GM12891 (cell line): ENCODE results near the gene HAS3.

Source experiments
- DNase-seq: peaks from one replicate; pipeline ENCODE4 v3.0.0; 2011; ENCODE audit warnings: low spot score; ENCODE audit not compliant: insufficient read length
- FAIRE-seq: peaks from 2 replicates; lab custom pipeline; 2011; peaks lifted over from hg19 to GRCh38; lab: Jason Lieb, UNC
- PAX5 ChIP-seq: IDR thresholded peaks from 2 replicates; pipeline ENCODE4 v1.6.1; 2011; ENCODE audit warnings: low read length, moderate library complexity, mild to moderate bottlenecking; ENCODE audit not compliant: insufficient read depth, severe bottlenecking
- POLR2A ChIP-seq: IDR thresholded peaks from 2 replicates; pipeline ENCODE4 v1.6.1; 2011; ENCODE audit warnings: low read depth, low read length, control low read depth
- POLR2AphosphoS5 ChIP-seq: IDR thresholded peaks from 2 replicates; pipeline ENCODE4 v1.6.1; 2011; ENCODE audit warnings: low read depth, low read length, control low read depth
- POU2F2 ChIP-seq: IDR thresholded peaks from 2 replicates; pipeline ENCODE4 v1.6.1; 2011; ENCODE audit warnings: low read depth, mild to moderate bottlenecking, control low read depth, low read length, moderate library complexity
- SPI1 ChIP-seq: IDR thresholded peaks from 2 replicates; pipeline ENCODE4 v1.6.1; 2011; ENCODE audit warnings: low read depth, low read length, control low read depth
- TAF1 ChIP-seq: IDR thresholded peaks from 2 replicates; pipeline ENCODE4 v1.6.1; 2011; ENCODE audit warnings: low read depth, low read length, control low read depth

HAS3 gene

GRCh38 chr16:69072640-69072974 lies 32.8 kb upstream of the HAS3 start:
- FAIRE-seq (no peak), DNase-seq (no peak)
- TF ChIP-seq POU2F2 (no peak), PAX5 (no peak), POLR2A (no peak), POLR2AphosphoS5 (no peak), TAF1 (no peak), SPI1 (no peak)

DNA sequence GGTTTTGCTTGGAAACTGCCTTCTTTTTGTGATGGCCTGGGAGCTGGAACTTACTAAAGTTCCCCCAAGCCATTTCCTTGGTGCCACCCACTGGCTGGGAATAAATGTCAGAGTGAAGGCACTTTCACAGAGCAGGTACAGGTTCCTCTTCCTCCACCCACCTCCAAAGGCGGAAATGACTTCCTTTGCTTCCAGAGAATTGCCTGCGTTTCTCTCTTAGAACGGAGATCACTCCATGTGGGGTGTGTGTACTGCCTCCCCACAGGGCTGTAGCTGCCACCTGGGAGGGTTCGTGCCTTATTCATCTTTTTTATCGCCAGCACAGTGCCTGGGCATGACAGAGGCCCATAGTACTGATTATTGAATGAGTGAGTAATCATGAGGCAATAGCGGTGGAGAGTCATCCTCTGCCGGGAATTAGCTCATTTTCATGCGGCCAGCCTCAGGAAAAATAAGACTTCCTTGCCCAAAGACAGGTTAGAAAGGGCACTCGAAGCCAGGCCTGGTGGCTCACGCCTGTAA lies 32.2 kb upstream of the HAS3 start:
- DNase-seq (no peak), FAIRE-seq (no peak)
- TF ChIP-seq POLR2AphosphoS5 = no peak
- TF ChIP-seq POLR2A = no peak
- TF ChIP-seq TAF1 = no peak
- TF ChIP-seq PAX5 = no peak
- TF ChIP-seq POU2F2 = no peak
- no peak for TF ChIP-seq SPI1

- no peak for TF ChIP-seq POLR2AphosphoS5
- TF ChIP-seq SPI1 = no peak
- no peak for FAIRE-seq
- no peak for DNase-seq
Measured at GRCh38 chr16:69077251-69077650, 28.2 kb upstream of the HAS3 start.

DNA sequence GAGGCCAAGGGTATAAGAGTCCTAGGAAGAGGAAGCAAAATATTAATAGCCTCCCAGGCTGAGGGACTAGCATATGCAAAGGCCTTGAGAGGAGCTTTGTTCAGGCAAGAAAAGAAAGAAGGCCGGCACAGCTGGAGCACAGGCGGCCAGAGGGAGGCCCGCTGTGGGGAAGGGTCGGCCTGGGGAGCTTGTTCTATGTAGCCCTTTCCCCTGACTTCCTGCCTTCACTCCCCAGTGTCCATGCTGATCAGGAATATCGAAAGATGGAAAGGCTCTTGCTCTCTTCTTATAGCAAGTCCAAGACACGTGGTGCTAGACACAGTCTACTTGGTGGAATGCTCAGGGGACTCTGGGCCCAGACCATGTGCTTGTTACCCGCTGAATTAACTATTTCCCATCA lies 27.4 kb upstream of the HAS3 start:
- DNase-seq (no peak), FAIRE-seq (no peak)
- TF ChIP-seq SPI1 (no peak), TAF1 (no peak), POLR2AphosphoS5 (no peak), POLR2A (no peak), POU2F2 (no peak), PAX5 (no peak)

DNA sequence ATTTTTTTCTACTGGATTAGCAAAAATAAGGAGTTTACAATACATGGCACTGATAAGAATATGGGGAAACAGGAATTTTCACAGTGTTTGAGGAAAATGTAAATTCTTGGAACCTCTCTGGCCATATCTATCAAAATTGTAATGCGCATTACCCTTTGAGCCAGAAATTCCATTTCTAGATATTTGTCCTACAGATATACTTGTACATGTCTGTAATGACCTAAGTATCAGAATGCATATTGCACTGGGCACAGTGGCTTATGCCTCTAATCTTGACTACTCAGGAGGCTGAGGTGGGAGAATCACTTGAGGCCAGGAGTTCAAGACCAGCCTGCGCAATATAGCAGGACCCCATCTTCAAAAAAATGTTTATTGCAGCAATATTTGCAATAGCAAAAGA lies 25.8 kb upstream of the HAS3 start:
- no peak for FAIRE-seq
- no peak for DNase-seq
- TF ChIP-seq POLR2AphosphoS5 (no peak), PAX5 (no peak), SPI1 (no peak), POU2F2 (no peak), POLR2A (no peak), TAF1 (no peak)

DNA sequence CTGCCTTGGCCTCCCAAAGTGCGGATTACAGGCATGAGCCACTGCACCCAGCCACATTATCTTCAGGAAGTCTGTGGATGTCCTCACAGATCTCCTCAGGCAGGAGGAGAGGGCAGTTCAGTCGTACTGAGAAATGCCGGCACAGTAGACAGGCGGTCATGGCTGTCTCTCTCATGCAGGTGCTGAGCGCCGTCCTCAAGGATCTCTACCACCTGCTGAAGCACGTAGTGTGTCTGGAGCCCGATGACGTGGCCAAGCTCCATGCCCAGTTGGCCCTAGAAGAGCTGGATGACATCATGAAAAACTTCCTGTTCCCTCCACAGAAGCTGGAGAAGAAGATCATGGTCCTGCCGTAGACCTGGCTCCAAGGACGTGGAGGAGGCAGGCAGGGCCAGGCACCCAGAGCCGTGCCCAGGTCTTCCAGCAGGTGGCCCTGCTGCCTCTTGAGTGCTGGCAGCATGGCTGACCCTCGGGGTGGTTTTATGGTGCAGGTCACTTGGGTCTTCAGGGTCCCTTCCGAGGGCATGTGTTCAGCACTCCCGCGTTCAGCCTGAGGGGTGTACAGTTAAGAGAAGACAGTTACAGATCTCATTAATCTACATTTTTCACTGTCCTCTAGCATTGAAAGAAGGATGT lies 22.0 kb upstream of the HAS3 start:
- DNase-seq (no peak), FAIRE-seq (no peak)
- TF ChIP-seq SPI1 = no peak
- no peak for TF ChIP-seq POU2F2
- TF ChIP-seq POLR2AphosphoS5 = no peak
- no peak for TF ChIP-seq PAX5
- no peak for TF ChIP-seq TAF1

DNA sequence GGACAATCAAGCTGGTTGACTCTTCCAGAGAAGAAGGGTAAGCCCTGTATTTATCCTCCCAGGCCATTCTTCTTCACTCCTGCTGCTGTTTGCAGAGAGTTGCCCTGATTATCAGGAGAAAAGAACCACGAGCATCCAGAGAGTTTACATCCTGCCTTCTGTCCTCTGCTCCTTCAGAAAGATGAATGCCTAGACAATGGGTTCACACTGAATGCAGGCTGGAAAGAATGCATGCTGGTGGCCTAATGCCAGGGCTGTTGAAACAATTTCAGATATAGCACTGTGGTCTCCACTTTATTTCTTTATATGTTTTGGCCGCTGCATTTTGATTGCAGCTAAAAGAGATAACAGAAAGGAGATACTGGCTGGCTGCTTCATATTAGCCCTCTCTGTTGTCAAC lies 21.2 kb upstream of the HAS3 start:
- no peak for TF ChIP-seq PAX5
- no peak for TF ChIP-seq TAF1
- no peak for TF ChIP-seq POU2F2
- no peak for TF ChIP-seq SPI1
- no peak for TF ChIP-seq POLR2A
- TF ChIP-seq POLR2AphosphoS5 = no peak
- FAIRE-seq (no peak), DNase-seq (no peak)

GRCh38 chr16:69085032-69085695 lies 20.3 kb upstream of the HAS3 start:
- TF ChIP-seq SPI1 = no peak
- no peak for TF ChIP-seq POLR2AphosphoS5
- no peak for TF ChIP-seq POU2F2
- no peak for TF ChIP-seq POLR2A
- TF ChIP-seq TAF1 = no peak
- TF ChIP-seq PAX5 = no peak
- DNase-seq (no peak), FAIRE-seq (no peak)

GRCh38 chr16:69087161-69087581 lies 18.3 kb upstream of the HAS3 start:
- FAIRE-seq (no peak), DNase-seq (no peak)
- TF ChIP-seq TAF1 = no peak
- TF ChIP-seq POLR2A = no peak
- TF ChIP-seq POU2F2 = no peak
- no peak for TF ChIP-seq SPI1
- TF ChIP-seq POLR2AphosphoS5 = no peak
- TF ChIP-seq PAX5 = no peak

- no peak for FAIRE-seq
- TF ChIP-seq TAF1 (no peak), POLR2A (no peak), SPI1 (no peak), POLR2AphosphoS5 (no peak), POU2F2 (no peak), PAX5 (no peak)
Measured at GRCh38 chr16:69088684-69089083, 16.8 kb upstream of the HAS3 start.

More at GRCh38 chr16:69088684-69089083, 16.8 kb upstream of the HAS3 start:
- DNase-seq = no peak
